Mesendoderm (in vitro differentiated cells): Measurements from ENCODE around the gene GNG2.
A peak's percentile ranks its signal among the peaks of the same experiment; 100 is the strongest.

ENCODE experiments used
- DNase-seq: peaks from one replicate; pipeline ENCODE4 v3.0.0; 2013
- H2AK5ac ChIP-seq: 2 replicates; pipeline ENCODE4 v1.6.1; 2013; ENCODE audit warnings: low read length, inconsistent platforms
- H2BK120ac ChIP-seq: 2 replicates; pipeline ENCODE4 v1.6.1; 2013; ENCODE audit warnings: low read depth, mild to moderate bottlenecking, low read length, moderate library complexity, mixed read lengths
- H2BK15ac ChIP-seq: replicated peaks from 2 replicates; pipeline ENCODE4 v1.6.1; 2013; ENCODE audit warnings: low read depth, mild to moderate bottlenecking, moderate library complexity
- H2BK5ac ChIP-seq: 2 replicates; pipeline ENCODE4 v1.6.1; 2013; ENCODE audit warnings: low read length, inconsistent platforms
- H3K18ac ChIP-seq: 2 replicates; pipeline ENCODE4 v1.6.1; 2013; ENCODE audit warnings: mild to moderate bottlenecking, low read length, mixed read lengths
- H3K23ac ChIP-seq: one replicate; pipeline ENCODE4 v1.6.1; 2013; ENCODE audit warnings: low read length
- H3K27ac ChIP-seq: 2 replicates; pipeline ENCODE4 v1.5.1; 2013; ENCODE audit warnings: low read depth, mild to moderate bottlenecking, inconsistent platforms, low read length, moderate library complexity
- H3K27me3 ChIP-seq: 2 replicates; pipeline ENCODE4 v1.6.1; 2013; ENCODE audit warnings: low read length, control low read depth, mild to moderate bottlenecking, inconsistent platforms; ENCODE audit not compliant: insufficient read depth, poor library complexity
- H3K36me3 ChIP-seq: 2 replicates; pipeline ENCODE4 v1.6.1; 2013; ENCODE audit warnings: low read length, inconsistent platforms; ENCODE audit not compliant: control insufficient read depth, insufficient read depth
- H3K4ac ChIP-seq: one replicate; pipeline ENCODE4 v1.6.1; 2013; ENCODE audit warnings: low read depth, mild to moderate bottlenecking, low read length, moderate library complexity
- H3K4me1 ChIP-seq: 2 replicates; pipeline ENCODE4 v1.6.1; 2013; ENCODE audit warnings: low read depth, low read length, inconsistent platforms; ENCODE audit not compliant: control insufficient read depth
- H3K4me2 ChIP-seq: 2 replicates; pipeline ENCODE4 v1.6.1; 2013; ENCODE audit warnings: low read length
- H3K4me3 ChIP-seq: 2 replicates; pipeline ENCODE4 v1.5.1; 2013; ENCODE audit warnings: mild to moderate bottlenecking, low read length
- H3K56ac ChIP-seq: one replicate; pipeline ENCODE4 v1.6.1; 2013; ENCODE audit warnings: low read length
- H3K79me1 ChIP-seq: 2 replicates; pipeline ENCODE4 v1.6.1; 2013; ENCODE audit warnings: low read length, inconsistent platforms
- H3K79me2 ChIP-seq: 2 replicates; pipeline ENCODE4 v1.6.1; 2013; ENCODE audit warnings: mild to moderate bottlenecking, low read length; ENCODE audit not compliant: control insufficient read depth, insufficient read depth
- H3K9ac ChIP-seq: 2 replicates; pipeline ENCODE4 v1.6.1; 2013; ENCODE audit warnings: low read length, inconsistent platforms
- H4K5ac ChIP-seq: one replicate; pipeline ENCODE4 v1.6.1; 2013; ENCODE audit warnings: low read length
- H4K8ac ChIP-seq: one replicate; pipeline ENCODE4 v1.6.1; 2013; ENCODE audit warnings: low read depth, mild to moderate bottlenecking, control low read depth, low read length, moderate library complexity
- WGBS: extraction: QIAGEN DNeasy Blood & Tissue Kit; methylation state at CpG from one replicate; pipeline ENCODE4 v1.1.7; 2013; ENCODE audit warnings: low lambda C conversion rate, missing lambda C conversion rate; ENCODE audit not compliant: insufficient coverage; ENCODE audit errors: extremely low coverage; 5-methylcytosine and 5-hydroxymethylcytosine counted together

The GNG2 gene

DNA sequence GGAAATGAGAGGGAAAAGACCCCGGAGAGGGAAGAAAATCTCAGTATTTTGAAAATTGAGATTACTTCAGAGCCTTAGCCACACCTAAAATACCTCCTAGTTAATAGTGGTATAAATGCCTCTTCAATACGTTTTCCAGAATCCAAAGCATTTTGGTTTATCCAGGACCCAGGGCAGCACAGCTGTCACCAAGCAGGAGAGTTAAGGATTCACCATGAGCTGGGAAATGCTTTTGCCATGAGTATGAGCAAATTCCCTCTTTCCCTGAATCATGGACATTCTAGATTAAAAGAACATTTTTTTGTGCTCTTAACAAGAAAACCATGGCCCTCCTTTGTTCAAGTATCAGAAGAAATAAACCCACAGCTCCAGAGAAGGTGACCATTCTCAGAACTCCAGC lies 107.1 kb downstream of the GNG2 start:
- no peak overlapping the region for H3K4ac ChIP-seq
- no peak overlapping the region for H2BK15ac ChIP-seq
- no peak overlapping the region for H3K4me3 ChIP-seq
- no peaks in the 10 kb centered on the region for H3K79me1 ChIP-seq
- H3K36me3 ChIP-seq: no peaks in the 10 kb centered on the region
- no peak overlapping the region for H3K27ac ChIP-seq
- H2AK5ac ChIP-seq: no peak overlapping the region
- H4K8ac ChIP-seq: no peak overlapping the region
- no peak overlapping the region for H2BK120ac ChIP-seq
- no peak overlapping the region for H3K18ac ChIP-seq
- no peaks in the 10 kb centered on the region for H3K27me3 ChIP-seq
- WGBS: no CpG with 5 or more reads among the region's 2 CpGs
- no peaks in the 10 kb centered on the region for H3K79me2 ChIP-seq
- H3K9ac ChIP-seq: no peak overlapping the region
- no peak overlapping the region for H3K23ac ChIP-seq
- no peak overlapping the region for H3K4me2 ChIP-seq
- H4K5ac ChIP-seq: no peak overlapping the region
- no peaks in the 10 kb centered on the region for H3K4me1 ChIP-seq
- H3K56ac ChIP-seq: no peak overlapping the region
- no peak overlapping the region for H2BK5ac ChIP-seq
- DNase-seq: no peak

DNA sequence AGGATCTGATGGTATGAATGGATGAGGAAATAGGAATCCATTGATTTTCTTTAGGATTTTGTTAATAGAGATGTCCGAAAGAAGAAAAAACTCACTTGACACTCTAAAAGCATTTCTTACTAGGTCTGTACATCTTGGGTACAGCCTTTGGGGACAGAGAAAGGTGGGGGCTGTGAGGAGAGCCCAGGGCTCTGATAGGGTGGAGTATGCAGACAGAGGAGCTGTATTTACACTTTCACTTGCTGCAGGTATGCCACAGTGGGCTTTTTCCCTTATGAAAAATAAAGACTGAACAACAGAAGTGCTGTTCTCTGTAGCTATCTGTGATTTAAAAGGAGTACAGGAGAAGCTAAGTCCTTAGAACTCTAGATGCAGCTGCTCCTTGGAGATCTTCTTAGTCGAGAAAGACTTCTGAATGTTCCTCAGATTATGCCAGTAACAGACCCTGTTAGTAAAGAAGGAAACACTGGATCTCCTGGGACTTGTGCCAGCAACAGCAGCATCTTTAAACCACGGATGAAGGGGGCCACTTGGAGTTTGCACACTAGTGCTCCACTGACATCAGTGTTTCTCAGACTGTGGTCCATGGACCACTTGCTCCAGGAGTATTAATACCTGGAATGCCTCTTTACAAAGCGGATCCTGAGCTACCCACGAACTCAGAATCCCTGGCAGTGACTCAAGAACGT lies 109.6 kb downstream of the GNG2 start:
- Histone ChIP-seq H2BK120ac (no peak overlapping the region), H3K9ac (no peak overlapping the region), H3K79me1 (no peaks in the 10 kb centered on the region), H3K56ac (no peak overlapping the region), H2BK5ac (no peak overlapping the region), H3K79me2 (no peaks in the 10 kb centered on the region), H3K36me3 (no peaks in the 10 kb centered on the region), H2BK15ac (no peak overlapping the region), H3K4me1 (no peaks in the 10 kb centered on the region), H2AK5ac (no peak overlapping the region), H4K8ac (no peak overlapping the region), H3K18ac (no peak overlapping the region), H3K23ac (no peak overlapping the region), H3K4me2 (no peak overlapping the region), H3K27ac (no peak overlapping the region), H3K4me3 (no peak overlapping the region), H3K4ac (no peak overlapping the region), H3K27me3 (no peaks in the 10 kb centered on the region), H4K5ac (no peak overlapping the region)
- no peak for DNase-seq
- WGBS: no CpG with 5 or more reads among the region's 6 CpGs

DNA sequence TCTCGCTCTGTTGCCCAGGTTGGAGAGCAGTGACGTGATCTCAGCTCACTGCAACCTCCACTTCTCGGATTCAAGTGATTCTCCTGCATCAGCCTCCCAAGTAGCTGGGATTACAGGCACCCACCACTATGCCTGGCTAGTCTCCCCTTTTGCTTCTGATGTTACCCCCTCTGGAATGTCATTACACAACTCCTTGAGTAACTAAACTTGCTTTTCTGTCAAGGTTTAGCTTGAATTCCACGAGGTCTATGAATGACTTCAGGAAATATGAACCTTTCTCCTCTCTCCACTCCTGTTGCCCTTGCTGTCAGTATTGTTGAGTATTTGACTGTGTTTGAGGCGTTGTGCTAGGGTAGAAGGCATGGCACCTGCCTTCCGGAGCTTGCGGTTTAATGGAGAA lies 112.2 kb downstream of the GNG2 start:
- Histone ChIP-seq H3K79me1 (no peaks in the 10 kb centered on the region), H2BK120ac (no peak overlapping the region), H2BK5ac (no peak overlapping the region), H4K5ac (no peak overlapping the region), H3K56ac (no peak overlapping the region), H3K4me3 (no peak overlapping the region), H3K36me3 (no peaks in the 10 kb centered on the region), H2AK5ac (no peak overlapping the region), H3K4ac (no peak overlapping the region), H3K4me1 (no peaks in the 10 kb centered on the region), H3K23ac (no peak overlapping the region), H4K8ac (no peak overlapping the region), H3K18ac (no peak overlapping the region), H3K9ac (no peak overlapping the region), H2BK15ac (no peak overlapping the region), H3K27me3 (no peaks in the 10 kb centered on the region), H3K79me2 (no peaks in the 10 kb centered on the region), H3K27ac (no peak overlapping the region), H3K4me2 (no peak overlapping the region)
- no CpG with 5 or more reads among the region's 7 CpGs for WGBS
- no peak for DNase-seq

DNA sequence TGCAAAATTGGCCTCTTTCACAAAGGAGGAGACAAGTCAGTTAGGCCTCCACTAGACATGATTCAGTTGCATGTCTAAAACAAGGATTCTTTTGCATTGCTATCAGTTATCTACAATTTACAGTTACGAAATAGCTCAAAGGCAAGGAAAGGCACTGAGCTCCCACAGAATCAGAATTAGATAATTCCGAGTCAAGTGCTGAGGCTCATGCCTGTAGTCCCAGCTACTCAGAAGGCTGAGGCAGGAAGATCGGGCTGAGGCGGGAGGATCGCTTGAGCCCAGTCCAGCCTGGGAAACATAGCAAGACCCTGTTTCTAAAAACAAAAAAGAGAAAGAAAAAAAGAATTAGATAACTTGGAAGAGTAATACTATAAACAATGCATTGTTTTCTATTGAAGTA lies 116.7 kb downstream of the GNG2 start:
- Histone ChIP-seq H3K56ac (no peak overlapping the region), H4K5ac (no peak overlapping the region), H2AK5ac (no peak overlapping the region), H2BK15ac (no peak overlapping the region), H2BK5ac (no peak overlapping the region), H3K27ac (no peak overlapping the region), H3K4me3 (no peak overlapping the region), H3K36me3 (no peaks in the 10 kb centered on the region), H3K23ac (no peak overlapping the region), H3K79me1 (no peaks in the 10 kb centered on the region), H3K4me2 (no peak overlapping the region), H4K8ac (no peak overlapping the region), H2BK120ac (no peak overlapping the region), H3K79me2 (no peaks in the 10 kb centered on the region), H3K18ac (no peak overlapping the region), H3K4ac (no peak overlapping the region), H3K9ac (no peak overlapping the region), H3K27me3 (no peaks in the 10 kb centered on the region), H3K4me1 (no peaks in the 10 kb centered on the region)
- no peak for DNase-seq
- WGBS: no CpG with 5 or more reads among the region's 5 CpGs

DNA sequence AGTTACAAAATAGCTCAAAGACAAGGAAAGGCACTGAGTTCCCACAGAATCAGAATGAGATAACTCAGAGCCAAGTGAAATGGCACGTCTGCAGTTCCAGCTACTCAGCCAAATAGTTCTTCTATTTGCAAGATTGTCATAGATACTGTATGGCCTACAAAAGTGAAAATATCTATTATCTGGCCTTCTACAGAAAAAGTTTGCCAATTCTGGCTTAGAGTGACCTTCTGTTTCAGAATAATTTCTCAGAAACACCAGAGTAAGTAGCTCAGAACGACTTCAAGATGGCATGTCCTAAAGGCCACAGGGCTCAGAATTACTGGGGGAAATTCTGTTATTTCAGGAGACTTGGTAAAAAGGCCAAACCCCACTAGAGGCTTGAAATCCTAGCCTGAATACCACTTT lies 118.3 kb downstream of the GNG2 start:
- no peak overlapping the region for H3K27ac ChIP-seq
- no CpG with 5 or more reads among the region's 2 CpGs for WGBS
- no peak for DNase-seq

DNA sequence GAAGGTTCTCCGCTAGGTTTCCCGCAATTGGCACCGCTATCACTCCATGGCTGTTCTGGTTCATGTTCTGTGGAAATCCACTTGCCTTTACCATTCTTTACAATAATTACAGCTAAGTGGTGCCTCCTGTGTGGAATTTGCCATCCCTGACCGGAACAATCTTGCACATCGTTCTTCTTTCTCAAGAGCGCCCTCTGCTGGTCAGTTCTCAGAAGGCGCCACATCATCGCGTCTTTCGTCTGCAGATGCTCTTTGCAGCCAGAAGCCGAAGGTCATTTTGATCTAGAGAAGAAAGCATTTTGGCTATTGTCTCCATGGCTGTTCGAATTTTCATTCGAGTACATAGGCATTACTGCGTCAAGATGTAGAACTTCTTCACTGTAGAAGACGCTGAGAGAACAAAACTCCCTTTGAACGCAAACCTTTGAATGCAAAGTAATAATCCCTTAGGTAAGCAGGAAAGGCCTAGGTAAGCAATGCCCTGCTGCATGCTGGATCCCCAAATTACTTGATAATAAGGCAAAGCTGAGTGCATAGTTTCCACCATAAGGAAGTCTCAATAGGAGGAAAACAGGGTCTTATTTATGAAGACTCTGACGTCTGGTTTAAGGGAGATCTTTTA lies 118.8 kb downstream of the GNG2 start:
- Histone ChIP-seq H3K27ac (no peak overlapping the region), H3K4me2 (no peak overlapping the region)
- WGBS: no CpG with 5 or more reads among the region's 17 CpGs

More for the DNA sequence above, 118.3 kb downstream of the GNG2 start:
- Histone ChIP-seq H3K36me3 (no peaks in the 10 kb centered on the region), H3K56ac (no peak overlapping the region), H3K4me3 (no peak overlapping the region), H4K5ac (no peak overlapping the region), H3K4ac (no peak overlapping the region), H3K27me3 (no peaks in the 10 kb centered on the region), H4K8ac (no peak overlapping the region), H3K18ac (no peak overlapping the region), H2BK5ac (no peak overlapping the region), H3K23ac (no peak overlapping the region), H2BK120ac (no peak overlapping the region), H2AK5ac (no peak overlapping the region), H3K79me2 (no peaks in the 10 kb centered on the region), H3K79me1 (no peaks in the 10 kb centered on the region), H3K4me2 (no peak overlapping the region), H2BK15ac (no peak overlapping the region), H3K9ac (no peak overlapping the region), H3K4me1 (no peaks in the 10 kb centered on the region)

More for the DNA sequence above, 118.8 kb downstream of the GNG2 start:
- H3K9ac ChIP-seq: no peak overlapping the region
- H2BK5ac ChIP-seq: no peak overlapping the region
- H3K4me3 ChIP-seq: no peak overlapping the region
- H3K56ac ChIP-seq: no peak overlapping the region
- H4K5ac ChIP-seq: no peak overlapping the region
- H3K27me3 ChIP-seq: no peaks in the 10 kb centered on the region
- no peak overlapping the region for H4K8ac ChIP-seq
- H3K18ac ChIP-seq: no peak overlapping the region
- DNase-seq: peak; percentile 81
- no peaks in the 10 kb centered on the region for H3K79me2 ChIP-seq
- H3K36me3 ChIP-seq: no peaks in the 10 kb centered on the region
- H3K4me1 ChIP-seq: no peaks in the 10 kb centered on the region
- H2BK120ac ChIP-seq: no peak overlapping the region
- H2AK5ac ChIP-seq: no peak overlapping the region
- no peak overlapping the region for H3K4ac ChIP-seq
- H2BK15ac ChIP-seq: no peak overlapping the region
- H3K79me1 ChIP-seq: no peaks in the 10 kb centered on the region
- no peak overlapping the region for H3K23ac ChIP-seq
